Hepatocyte (in vitro differentiated cells): Measurements from ENCODE around the gene RAB5IF.

Experiments used
- CTCF ChIP-seq: fragments of 200-600 bp; sonication (generic); IDR thresholded peaks from 2 replicates; pipeline ENCODE4 v1.5.1; 2016; ENCODE audit warnings: antibody characterized with exemption, mild to moderate bottlenecking; ENCODE audit not compliant: poor library complexity
- EZH2 ChIP-seq: fragments of 200-600 bp; sonication (generic); IDR thresholded peaks from 2 replicates; pipeline ENCODE4 v1.6.1; 2016; ENCODE audit warnings: antibody characterized with exemption, mild to moderate bottlenecking, borderline replicate concordance

GRCh38 chr20:36613974-36614373 lies 8.4 kb downstream of the RAB5IF start:
- TF ChIP-seq EZH2, result no peak
- no peak for TF ChIP-seq CTCF
